ENCODE data around the gene SLC13A5.
"Not testable (repeated sequence)": the region's sequence is repeated elsewhere in the genome, so short reads cannot be mapped to it uniquely, and the experiment has no call there.

The SLC13A5 gene

DNA sequence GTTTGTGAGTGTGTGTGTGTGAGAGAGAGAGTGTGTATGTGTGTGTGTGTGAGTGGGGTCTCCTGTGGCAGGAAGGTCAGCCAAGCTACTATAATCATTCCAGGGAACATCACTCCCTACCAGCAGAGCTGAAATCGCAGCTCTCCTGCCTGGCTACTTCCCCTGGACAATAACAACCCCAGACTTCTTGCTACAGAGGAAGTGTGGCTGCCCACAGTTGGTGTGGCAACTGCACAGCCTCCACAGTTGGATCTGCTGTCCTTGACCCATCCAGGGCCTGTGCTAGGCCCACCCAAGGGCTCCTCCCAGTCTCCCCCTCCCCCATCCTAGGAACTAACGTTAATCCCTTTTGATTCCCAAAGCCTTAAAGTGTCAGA lies 1.5 kb downstream of the SLC13A5 start:
- DNase-seq, result peak in 1 of 10 donors; percentile 17
- intact Hi-C loops (cut with DNase I), result no loop called here

GRCh38 chr17:6711081-6711674 lies 2.0 kb downstream of the SLC13A5 start:
- intact Hi-C loops (cut with DNase I), result no loop called here
- DNase-seq, result peak in 7 of 10 donors; percentile 22 to 87 (median 46)

DNA sequence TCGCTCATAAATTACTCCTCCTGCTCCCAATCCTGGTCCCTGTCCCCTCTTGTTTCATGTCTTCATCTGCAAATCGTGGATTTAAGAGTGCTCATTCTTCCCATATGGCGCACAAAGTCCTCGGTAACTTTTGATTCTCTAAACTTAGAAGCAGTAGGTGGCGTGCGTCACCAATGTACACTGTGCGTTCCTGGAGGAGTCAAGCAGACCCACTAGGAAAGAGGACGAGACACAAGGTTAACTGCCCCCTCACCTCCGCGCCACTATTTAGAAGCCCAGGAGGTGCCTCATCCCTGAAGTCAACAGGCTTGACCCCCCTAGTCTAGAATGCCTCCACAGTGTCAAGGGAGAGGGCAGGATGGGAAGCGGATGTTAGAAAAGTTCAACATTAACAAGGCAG lies 2.9 kb downstream of the SLC13A5 start:
- DNase-seq, result peak in 3 of 10 donors; percentile 29 to 68 (median 46)
- intact Hi-C loops (cut with DNase I), result no loop called here

GRCh38 chr17:6708357-6708961 lies 4.7 kb downstream of the SLC13A5 start:
- intact Hi-C loops (cut with DNase I), result no loop called here
- DNase-seq, result no peak

DNA sequence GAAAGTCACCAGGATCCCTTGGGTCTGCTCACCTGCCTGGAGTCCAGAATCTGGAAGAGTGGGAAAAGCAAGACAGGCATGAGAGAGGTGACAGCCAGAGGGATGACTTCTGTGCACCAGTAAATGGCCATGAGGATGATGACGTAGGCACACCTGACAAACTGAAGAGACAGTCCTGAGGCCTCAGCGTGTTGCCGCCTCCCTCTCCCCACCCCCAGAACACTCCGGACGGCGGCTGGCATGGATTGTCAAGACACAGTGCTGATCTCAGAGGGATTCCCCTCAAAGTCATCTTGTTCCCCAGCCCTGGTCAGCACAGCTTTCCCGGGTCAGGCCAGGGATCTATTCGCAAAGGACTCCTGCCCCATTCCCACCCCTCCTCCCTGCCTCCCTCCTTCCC lies 6.2 kb downstream of the SLC13A5 start:
- intact Hi-C loops (cut with DNase I), result no loop called here
- DNase-seq, result no peak

DNA sequence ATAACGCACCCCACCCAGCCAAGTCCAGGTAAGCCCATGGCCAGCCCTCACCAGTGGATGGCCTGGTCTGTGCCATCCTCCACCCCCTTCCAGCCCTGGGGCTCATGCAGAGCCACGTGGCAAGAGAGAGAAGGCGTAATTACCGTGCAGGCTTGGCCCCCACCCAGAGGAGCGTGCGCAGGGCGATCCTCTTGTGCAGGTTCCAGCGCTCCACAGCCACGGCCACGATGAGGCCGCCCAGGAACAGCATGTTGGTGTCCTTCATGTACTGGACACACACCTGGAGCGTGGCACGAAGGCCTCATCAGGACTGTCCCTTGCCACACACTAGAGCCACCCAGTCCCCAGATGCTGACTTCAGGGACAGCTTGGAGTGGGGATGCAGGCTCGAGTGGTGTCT lies 6.7 kb downstream of the SLC13A5 start:
- no peak for DNase-seq
- intact Hi-C loops (cut with DNase I), result no loop called here

DNA sequence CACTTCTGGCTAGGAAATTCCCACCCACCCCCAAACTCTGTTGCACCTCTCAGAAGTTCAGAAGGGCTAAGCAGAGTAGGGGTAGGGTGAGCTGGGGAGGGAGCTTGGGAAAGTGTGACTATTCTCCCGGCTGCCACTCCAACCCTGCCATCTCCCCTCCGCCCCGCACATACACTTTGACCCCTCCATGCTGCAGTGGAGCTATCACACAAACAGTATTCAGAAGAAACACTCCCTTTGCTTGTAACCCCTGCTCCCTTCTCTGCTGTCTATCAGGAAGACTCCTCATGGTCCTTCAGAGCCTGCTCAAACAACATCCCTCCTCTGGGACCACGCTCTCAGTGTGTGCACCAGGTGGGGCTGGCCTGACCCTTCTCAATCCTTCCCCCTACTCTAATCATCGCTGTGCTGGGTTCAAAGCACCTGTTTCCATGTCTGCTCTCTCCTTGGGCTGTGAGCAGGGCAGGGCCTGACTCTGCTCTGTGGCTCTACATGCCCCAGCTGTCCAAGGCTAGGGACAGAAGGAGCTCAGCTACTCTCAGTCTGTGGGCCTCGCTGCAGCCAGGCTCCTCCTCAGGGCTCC lies 8.6 kb downstream of the SLC13A5 start:
- intact Hi-C loops (cut with DNase I), result no loop called here

DNA sequence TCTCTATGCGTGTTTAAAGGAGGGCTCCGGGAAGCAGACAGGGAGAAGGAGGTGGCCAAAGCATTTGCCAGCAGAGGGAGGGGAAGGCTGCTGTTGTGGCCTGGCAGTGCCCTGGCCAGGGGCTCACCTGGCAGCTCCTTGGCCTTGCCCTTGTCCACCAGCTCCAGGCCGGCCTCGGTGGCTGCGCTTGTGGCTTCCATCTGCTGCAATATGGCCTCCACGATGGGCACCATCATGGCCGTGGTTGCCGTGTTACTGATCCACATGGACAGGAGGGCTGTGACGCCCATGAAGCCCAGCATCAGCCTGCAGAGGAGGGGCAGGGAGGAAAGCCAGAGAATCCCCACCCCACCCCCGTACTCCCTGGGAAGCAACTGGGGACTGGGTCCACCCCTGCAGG lies 9.4 kb downstream of the SLC13A5 start:
- intact Hi-C loops (cut with DNase I), result no loop called here
- no peak for DNase-seq

More for the DNA sequence above, 8.6 kb downstream of the SLC13A5 start:
- no peak for DNase-seq

- no peak for DNase-seq
- intact Hi-C loops (cut with DNase I), result no loop called here
Measured at GRCh38 chr17:6702567-6703215, 10.5 kb downstream of the SLC13A5 start.

GRCh38 chr17:6701719-6702118 lies 11.4 kb downstream of the SLC13A5 start:
- intact Hi-C loops (cut with DNase I), result no loop called here
- DNase-seq, result no peak

- intact Hi-C loops (cut with DNase I), result no loop called here
- peak in 1 of 10 donors; percentile 39 for DNase-seq
Measured at GRCh38 chr17:6700948-6701307, 12.2 kb downstream of the SLC13A5 start.

GRCh38 chr17:6699997-6700947 lies 12.9 kb downstream of the SLC13A5 start:
- intact Hi-C loops (cut with DNase I), result no loop called here
- DNase-seq, result peak in 1 of 10 donors; percentile 36

- intact Hi-C loops (cut with DNase I), result no loop called here
- peak in 1 of 10 donors; percentile 35 for DNase-seq
Measured at GRCh38 chr17:6698004-6698403, 15.2 kb downstream of the SLC13A5 start.

GRCh38 chr17:6696906-6697305 lies 16.3 kb downstream of the SLC13A5 start:
- DNase-seq, result peak in 2 of 10 donors; percentile 41 to 42
- intact Hi-C loops (cut with DNase I), result no loop called here

GRCh38 chr17:6695565-6695964 lies 17.6 kb downstream of the SLC13A5 start:
- intact Hi-C loops (cut with DNase I), result no loop called here

DNA sequence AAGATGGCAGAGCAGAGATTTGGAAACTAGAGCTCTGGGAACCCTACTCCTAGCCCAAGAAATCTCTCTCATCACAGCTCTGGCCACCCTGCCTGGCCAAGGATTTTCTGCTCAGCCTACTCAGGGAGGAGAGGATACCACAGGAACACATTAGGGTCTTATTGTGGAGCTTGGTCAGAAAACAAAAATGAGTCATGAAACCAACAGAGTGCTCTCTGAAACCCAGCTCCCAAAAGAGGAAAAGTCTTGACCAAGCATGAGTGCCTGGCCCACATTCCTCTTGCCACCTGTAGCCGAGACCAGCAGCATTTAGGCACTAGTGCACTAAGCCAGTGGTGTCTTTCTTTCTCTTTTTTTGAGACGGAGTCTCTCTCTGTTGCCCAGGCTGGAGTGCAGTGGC lies 18.1 kb downstream of the SLC13A5 start:
- intact Hi-C loops (cut with DNase I), result no loop called here

More at GRCh38 chr17:6695565-6695964, 17.6 kb downstream of the SLC13A5 start:
- peak in 2 of 10 donors; percentile 17 to 55 for DNase-seq

GRCh38 chr17:6691958-6692357 lies 21.2 kb downstream of the SLC13A5 start:
- peak in 1 of 10 donors; percentile 6 for DNase-seq
- intact Hi-C loops (cut with DNase I), result not testable (repeated sequence)

More for the DNA sequence above, 18.1 kb downstream of the SLC13A5 start:
- peak in 1 of 10 donors; percentile 16 for DNase-seq

DNA sequence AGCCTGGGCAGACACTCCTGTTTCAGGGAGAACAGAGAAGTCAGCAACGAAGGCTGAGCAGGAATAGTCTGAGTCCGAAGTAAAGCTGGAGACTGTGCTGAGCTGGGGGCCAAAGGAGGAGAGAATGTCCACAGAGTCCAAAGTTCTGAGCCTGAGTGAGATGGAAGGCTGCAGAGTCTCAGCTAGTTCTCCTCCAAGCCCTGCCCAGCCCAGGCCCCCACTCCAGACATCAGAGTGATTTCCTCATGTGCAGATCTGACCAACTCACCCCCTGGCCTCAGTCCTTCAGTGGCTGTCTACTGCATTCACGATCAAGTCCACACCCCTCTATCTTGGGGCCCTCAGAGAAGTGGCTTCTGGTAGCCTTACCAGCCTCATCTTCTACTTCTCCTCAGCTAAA lies 21.6 kb downstream of the SLC13A5 start:
- peak in 1 of 10 donors; percentile 16 for DNase-seq
- intact Hi-C loops (cut with DNase I), result no loop called here

- DNase-seq, result peak in 3 of 10 donors; percentile 45 to 62 (median 46)
- intact Hi-C loops (cut with DNase I), result no loop called here
Measured at GRCh38 chr17:6690641-6691040, 22.5 kb downstream of the SLC13A5 start.

DNA sequence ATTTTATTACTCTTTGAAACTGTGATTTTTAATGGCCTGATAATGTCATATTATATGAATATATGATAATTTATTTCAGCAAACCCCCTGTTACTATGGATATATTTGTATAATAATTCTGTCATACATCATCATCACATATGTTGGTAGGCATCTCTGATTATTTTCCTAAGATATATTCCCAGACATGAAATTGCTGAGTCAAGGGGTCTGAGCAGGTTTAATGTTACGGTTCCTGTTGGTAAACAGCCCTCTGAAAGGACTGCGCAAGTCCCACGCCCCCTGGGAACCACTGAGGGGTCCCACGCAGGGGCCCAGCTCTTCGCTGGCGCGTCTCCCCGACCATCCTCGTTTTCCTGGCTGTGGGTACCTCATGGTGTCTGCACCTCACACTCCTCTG lies 24.2 kb downstream of the SLC13A5 start:
- intact Hi-C loops (cut with DNase I), result no loop called here
- DNase-seq, result peak in 2 of 10 donors; percentile 48 to 62

Data from posterior cingulate gyrus (tissue), 11 donors.